ENCODE measurements around the gene ZFP91. TPM values are rescaled to one million over a fixed set of nuclear protein-coding genes. Genes with fewer than 3 reads are reported as not detected.
A peak's percentile ranks its signal among the peaks of the same experiment; 100 is the strongest.

Gene ZFP91
- total and polyA plus RNA-seq, 2 of the 13 experiments (the other 11 are each of a cell fraction or from before 2014, with no cell fraction given): 13.5 to 38.6 TPM

DNA sequence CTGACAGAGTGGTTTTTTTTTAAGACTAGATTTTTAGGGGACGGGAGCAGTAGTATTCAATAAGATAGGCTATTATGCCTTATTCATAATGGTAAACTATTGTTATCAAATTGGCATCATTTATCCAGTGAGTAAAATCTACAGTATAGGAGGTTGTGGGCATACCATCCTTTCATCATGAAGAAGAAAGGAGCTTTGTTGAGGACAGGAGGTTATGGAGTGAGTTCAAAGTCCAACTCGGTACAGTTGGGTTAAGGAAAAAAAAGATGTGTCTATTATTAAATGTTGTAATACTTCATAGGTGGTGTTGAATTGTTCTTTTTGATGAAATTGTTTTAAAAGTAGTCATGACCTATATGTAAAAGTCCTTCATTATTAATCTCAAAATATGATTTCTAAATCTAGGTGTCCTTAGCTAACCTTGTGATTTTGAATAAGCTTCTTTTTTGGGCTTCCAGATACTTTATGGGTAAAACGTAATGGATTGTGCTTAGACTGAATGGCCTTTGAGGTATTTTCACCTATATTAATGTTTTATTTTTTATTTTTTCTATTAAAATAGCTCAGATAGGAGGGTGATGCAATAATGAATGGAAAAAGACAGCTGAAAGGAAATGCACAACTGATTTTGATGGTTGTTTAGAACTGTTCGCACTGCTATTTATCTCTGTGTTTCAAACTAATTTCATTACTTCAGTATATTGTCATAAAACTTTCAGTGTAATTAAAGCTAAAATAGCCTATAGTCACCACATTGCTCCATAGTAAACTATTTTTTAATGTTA lies 28.3 kb downstream of the ZFP91 start (continued):
- TF ChIP-seq, protein P1, sequence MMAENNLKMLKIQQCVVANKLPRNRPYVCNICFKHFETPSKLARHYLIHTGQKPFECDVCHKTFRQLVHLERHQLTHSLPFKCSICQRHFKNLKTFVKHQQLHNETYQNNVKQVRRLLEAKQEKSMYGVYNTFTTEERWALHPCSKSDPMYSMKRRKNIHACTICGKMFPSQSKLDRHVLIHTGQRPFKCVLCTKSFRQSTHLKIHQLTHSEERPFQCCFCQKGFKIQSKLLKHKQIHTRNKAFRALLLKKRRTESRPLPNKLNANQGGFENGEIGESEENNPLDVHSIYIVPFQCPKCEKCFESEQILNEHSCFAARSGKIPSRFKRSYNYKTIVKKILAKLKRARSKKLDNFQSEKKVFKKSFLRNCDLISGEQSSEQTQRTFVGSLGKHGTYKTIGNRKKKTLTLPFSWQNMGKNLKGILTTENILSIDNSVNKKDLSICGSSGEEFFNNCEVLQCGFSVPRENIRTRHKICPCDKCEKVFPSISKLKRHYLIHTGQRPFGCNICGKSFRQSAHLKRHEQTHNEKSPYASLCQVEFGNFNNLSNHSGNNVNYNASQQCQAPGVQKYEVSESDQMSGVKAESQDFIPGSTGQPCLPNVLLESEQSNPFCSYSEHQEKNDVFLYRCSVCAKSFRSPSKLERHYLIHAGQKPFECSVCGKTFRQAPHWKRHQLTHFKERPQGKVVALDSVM (CRISPR knock-in tag; IDR thresholded peaks at IDR 0.05): no peak
- TF ChIP-seq NCOR1 (IDR thresholded peaks at IDR 0.05; ENCODE audit: borderline replicate concordance, low read length) (peak; percentile 33; the same call in 1 of the 2 replicates), ZBTB38 (CRISPR knock-in tag; IDR thresholded peaks at IDR 0.05) (no peak), HNF4A (CRISPR knock-in tag; IDR thresholded peaks at IDR 0.05) (peak; percentile 76), SOX6 (IDR thresholded peaks at IDR 0.05) (no peak), SOX6 (CRISPR knock-in tag; IDR thresholded peaks at IDR 0.05) (peak; percentile 38; the same call in 1 of the 2 replicates), EHMT2 (IDR thresholded peaks at IDR 0.05; ENCODE audit: borderline replicate concordance, low read depth, low read length) (peak; percentile 77; the same call in 1 of the 2 replicates), ARID5B (CRISPR knock-in tag; IDR thresholded peaks at IDR 0.05) (peak; percentile 47), CEBPB (IDR thresholded peaks at IDR 0.05; ENCODE audit: borderline replicate concordance, low read depth, low read length) (peak; percentile 34; the same call in 1 of the 2 replicates)
